Measurements from ENCODE around the gene SARDH.
"Not testable (repeated sequence)": the region's sequence is repeated elsewhere in the genome, so short reads cannot be mapped to it uniquely, and the experiment has no call there.

SARDH gene

GRCh38 chr9:133640580-133641395, 97.4 kb downstream of the SARDH start:
- DNase-seq = no peak

- DNase-seq = no peak
Observed at GRCh38 chr9:133640160-133640559, 98.0 kb downstream of the SARDH start.

DNA sequence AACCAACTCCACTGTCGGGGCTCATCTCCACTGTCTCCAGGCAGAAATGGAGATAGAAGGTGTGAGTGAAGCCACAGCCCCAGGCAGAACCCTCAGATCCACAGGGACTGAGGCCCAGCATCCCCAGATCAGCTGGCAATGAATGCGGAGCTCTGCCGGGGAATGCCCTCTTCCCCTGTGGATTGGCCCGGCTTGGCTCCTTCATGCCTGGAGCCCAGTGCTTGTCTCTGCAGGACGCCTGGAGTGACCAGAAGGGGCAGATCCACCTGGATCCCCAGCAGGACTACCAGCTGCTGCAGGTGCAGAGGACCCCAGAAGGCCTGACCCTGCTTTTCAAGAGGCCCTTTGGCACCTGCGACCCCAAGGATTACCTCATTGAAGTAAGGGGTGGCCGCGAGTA, 98.5 kb downstream of the SARDH start:
- DNase-seq = no peak

- DNase-seq = no peak
Observed at GRCh38 chr9:133638711-133639110, 99.4 kb downstream of the SARDH start.

DNA sequence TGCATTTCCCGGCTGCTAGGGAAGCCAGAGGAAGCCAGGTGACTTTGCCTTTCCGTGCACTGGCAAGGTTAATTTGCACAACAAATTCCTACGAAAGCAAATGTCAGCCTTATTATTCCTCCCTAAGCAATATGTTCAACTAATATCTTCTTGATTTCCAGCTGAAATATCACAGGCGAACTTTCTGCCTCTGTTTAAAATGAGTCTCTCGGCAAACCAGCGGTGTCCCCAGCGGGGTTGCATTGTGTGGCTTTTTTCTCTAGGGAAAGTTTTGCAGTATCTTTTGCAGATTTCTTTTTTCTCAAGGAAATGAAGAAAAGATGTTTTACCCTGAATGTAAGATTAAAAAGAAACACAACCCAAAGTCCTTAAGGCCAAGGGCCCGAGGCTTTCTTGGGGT, 100.1 kb downstream of the SARDH start:
- no peak for DNase-seq

DNA sequence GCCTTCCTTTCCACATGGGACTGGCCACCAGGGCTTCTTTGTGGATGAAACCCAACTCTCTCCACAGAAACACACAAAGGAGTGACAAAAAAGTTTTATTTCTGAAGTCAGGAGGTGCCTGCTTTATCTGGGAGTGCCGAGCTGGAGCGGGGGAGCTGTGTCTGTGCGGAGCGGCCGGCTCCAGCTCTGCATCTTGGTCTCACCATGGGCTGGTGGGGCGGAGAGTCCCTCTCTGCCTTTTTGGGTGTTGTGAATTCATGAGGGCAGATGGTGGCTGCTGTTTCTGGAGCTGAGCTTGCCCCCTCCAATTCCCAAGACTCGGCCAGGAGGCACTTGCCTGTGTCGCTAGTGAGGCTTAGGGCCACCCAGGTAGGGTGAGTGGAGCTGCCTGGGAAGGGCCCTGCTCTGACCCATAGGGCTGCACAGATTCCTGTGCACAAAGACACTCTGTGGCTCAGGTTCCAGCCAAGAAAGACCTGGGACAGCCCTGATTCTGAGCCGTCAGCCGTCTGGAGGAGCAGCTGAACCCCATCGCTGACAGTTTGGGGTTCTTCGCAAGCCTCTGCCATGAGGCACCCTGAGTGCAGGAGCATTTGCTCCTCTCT, 100.6 kb downstream of the SARDH start:
- DNase-seq = no peak

- DNase-seq = no peak
Observed at GRCh38 chr9:133636902-133637301, 101.2 kb downstream of the SARDH start.

GRCh38 chr9:133635533-133636531, 102.3 kb downstream of the SARDH start, which contains the start of gene DBH:
TSS of gene DBH (plus strand) at chr9:133636363. CDS start at chr9:133636372, 9 bp downstream.
- no peak for DNase-seq

- DNase-seq = no peak
Observed at GRCh38 chr9:133635098-133635497, 103.1 kb downstream of the SARDH start.

DNA sequence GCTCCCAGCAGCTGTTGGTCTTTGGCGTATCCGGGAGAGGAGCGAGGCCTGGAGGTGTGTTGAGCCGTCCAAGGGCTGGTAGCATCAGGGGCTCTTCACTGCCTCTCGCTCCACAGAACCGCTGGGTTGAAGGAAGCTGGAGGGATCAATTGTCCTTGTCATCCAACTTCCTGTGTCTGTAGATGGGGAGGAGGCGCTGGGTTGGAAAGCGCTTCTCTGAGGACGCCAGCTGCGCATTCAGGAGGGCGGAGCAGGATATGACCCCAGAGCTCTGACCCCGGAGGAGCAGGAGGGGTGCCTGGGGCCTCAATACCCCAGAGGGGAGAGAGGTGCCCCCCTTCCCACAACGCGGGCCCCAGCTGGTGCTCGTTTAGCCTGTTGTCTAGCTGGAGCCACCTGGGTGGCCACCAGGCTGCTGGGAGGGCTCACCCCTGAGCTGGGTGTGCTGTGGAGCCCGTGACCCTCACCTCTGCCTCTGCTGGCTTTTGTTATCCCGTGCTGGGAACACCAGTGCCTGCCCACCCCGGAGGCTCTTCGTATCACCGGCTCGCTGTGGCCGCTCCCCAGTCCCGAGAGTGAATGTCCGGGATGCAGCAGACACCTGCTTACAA, 104.0 kb downstream of the SARDH start:
- no peak for DNase-seq

DNA sequence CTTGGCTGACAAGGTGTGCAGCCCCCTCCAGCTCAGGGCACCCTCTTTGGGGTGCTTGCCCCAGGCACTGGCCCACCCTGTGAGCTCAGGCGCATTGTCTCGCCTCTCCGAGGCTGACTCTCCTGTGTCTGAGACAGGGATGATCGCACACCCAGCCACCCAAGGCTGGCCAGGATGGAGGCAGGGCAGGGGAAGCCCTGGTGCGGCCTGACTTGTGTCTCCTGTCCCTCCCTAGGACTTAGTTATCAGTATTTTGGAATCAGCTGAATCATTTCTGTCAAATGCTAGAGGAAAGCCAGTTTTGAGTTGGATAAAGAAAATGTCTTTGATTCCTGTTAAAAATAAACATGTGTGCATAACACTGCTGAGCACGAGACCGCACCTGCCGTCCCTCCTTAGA, 104.5 kb downstream of the SARDH start:
- no peak for DNase-seq

DNA sequence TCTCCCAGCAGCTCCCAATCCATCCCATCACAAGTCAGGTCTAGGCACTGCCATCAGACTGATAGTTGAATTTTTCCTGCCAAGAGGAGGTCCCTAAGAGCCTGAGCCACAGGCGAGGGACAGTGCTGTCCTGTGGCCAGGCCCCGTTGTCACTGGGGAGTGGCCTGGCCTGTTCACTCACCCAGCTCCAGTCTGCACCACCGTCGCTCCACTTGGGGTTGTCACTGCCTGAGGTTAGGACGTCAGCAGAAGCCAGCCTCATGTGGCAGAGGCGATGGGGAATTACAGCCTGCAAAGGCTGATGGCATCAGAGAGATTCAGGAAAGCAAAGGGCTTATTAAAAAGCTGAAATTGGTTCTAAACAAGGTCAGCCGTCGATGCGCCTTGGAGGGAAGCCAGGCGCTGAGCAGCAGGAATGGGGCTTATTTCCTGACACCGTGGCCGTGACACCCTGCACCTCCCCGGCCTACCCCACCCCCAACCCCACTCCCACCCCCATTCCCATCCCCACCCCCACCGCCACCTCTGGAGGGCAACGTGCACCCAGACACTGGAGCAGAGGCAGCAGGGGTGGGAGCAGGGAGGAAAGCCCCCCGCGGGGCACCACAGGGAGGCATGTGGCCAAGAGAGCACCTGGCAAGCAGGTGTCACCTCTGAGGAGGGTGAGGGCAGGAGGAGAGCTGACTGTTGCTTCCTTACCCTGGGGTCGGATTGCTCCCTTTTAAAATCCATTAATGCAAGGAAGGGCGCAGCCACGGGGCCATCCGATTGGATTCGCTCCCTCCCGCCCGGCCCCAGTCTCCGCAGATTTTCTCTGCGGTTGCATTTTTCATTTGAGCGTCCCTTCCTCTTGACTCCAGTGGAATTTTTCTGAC, 105.1 kb downstream of the SARDH start:
- DNase-seq = no peak

DNA sequence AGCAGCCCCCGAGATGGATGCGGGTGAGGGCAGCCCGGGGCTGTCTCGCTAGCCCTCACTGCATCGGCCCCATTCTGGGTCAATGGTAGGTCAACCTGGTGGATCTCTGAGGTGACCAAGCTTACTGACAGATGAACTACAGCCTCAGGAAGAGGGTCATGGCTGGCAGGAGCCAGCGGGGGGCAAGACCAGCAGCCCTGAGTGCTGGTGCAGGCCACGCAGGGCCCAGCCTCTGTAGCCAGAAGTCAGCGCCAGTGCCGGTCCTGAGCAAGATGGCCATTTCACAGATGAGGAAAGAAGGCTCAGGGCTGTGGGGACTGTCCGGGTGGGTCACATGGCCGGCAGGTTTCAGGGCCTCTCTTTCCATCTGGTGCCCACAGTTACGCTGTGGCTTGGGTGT, 107.0 kb downstream of the SARDH start:
- no peak for DNase-seq

DNA sequence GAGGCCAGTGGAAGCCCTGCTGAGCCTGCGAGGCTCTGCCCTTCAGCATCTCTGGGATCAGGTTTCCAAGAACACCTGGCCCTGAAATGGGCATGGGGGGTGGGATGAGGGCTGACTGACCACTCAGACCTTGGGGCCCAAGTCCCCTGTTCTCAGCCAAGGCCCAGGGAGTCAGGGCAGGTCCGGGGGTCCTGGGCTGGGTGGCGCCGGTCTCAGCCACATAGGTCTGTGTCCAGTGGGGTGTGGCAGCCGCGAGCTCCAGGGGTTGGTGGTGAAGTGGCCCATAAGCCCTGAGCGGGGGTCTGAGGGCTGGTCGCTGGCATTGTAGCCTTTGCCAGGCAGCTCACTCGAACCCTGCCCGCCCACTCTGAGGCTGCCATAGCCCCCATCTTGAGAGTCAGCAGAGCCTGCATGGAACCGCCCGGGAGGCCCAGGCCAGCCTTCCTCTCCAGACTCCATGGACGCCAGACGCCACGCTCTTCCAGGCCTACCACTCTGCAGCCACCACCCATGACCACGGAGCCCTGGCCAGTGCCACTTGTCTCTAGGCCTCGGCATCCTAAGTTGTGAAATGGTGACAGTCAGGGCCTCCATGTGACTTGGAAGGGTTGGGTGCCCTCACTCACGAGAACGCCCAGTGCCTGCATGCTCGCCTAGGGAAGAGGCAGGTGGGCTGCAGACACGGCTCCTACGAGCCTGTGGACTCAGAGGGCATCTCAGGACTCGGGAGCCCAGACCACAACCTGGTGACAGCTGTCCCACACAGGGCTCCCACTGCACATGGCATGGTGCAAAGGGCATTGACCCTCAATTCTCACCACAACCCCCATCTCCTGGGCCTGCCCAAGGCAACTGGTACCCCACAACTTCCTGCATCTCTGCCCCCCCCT, 108.7 kb downstream of the SARDH start:
- no peak for DNase-seq

DNA sequence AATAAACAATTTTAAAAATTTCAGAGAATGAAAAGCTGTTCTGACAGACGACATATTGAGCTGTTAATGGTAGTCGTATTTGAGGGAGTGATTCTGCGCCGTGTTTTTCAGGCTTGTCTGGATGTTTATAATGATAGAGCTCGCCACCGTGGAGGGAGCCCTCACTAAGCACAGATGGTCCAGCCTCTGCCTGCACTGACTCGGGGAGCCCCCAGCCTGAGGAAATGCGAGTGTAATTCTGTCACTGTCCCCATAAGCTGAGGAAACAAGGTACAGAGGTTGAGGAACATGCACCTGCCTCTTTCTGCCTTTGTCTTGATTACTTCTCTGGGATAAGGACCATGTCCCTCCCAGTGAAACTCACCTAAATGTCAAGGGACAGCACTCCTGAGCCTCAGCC, 109.4 kb downstream of the SARDH start:
- no peak for DNase-seq

DNA sequence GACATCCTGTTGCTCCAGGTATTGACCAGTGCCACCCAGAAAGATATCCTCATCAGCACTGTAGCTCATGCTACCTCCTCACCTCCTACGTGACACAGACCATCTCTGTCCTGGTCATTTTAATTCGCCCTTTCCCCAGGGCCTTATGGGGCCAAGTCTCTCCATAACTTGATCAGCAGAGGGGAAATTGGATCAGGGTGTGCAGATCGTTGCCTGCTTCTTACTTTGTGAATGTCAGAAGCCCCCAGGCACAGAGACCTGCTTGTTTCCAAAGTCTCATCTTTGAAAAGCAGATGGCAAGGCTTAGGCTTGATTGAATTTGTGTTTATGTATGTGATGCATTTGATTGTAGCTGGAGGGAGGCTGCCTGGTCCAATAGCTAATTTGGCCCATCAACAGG, 110.8 kb downstream of the SARDH start:
- no peak for DNase-seq

DNA sequence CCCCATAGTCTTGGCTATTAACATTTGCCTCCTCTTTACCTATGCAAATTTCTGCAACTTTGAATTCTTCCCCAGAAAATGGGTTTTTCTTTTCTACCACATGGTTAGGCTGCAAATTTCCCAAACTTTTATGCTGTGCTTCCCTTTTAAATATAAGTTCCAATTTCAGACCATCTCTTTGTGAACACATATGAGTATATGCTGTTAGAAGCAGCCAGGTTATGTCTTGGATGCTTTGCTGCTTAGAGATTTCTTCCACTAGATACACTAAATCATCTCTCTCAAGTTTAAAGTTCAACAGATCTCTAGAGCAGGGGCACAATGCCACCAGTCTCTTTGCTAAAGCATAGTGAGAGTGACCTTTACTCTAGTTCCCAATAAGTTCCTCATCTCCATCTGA, 112.1 kb downstream of the SARDH start:
- DNase-seq = not testable (repeated sequence)

DNA sequence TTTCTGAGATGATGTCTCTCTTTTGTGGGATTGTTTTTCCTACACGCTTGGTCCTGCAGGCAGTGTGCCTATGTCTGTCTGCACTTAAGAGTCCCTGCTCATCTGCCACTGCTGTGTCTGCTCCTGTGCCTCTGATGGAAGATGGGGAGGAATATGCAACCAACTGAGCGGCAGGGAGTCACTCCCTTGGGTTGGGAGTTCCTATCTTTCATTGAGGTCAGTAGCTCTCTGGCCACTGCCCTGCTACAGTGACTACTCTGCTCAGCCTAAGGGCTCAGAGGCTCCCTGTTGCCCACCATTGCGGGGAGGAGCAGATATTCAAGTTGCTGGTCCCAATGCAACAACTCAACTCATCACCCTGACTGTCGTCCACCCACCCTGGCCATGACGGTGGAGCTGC, 115.6 kb downstream of the SARDH start:
- no peak for DNase-seq

GRCh38 chr9:133621725-133622267, 116.4 kb downstream of the SARDH start:
- no peak for DNase-seq

DNA sequence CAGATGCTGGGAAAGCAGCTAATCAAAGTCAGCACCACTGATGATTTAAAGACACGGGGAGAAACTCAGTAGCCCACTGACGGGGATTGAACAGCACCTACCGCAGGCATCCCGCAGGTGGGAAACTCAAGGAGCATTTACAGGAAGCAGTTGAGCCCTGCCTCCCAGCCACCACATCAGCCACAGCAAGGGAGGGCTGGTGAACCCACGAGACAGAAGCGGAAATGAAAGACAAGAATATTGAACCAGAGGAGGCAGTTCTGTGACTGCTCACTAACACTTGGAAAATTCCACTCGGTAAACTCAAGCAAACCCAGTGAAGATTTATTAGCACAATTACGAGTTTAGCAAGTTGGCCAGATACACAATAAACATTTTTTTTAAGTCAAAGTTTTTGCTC, 118.4 kb downstream of the SARDH start:
- DNase-seq = peak; percentile 71
